Right cardiac atrium (tissue), 5 donors: ENCODE data around the gene UPK1A. TPM values are rescaled to one million over a fixed set of nuclear protein-coding genes. Genes with fewer than 3 reads are reported as not detected.

ENCODE experiments used
- ATAC-seq, 2 donors: fragments of 200-7000 bp; cut with Tn5 transposase; one replicate each; pipeline versions ENCODE4 v1.8.0 to v1.9.1; 2020; ENCODE audit warnings: moderate library complexity in 2 of 2, mild to moderate bottlenecking in 1 of 2
- DNase-seq, 3 donors: peaks; one replicate each; pipeline ENCODE4 v3.0.0-alpha.2; 2020
- H3K27ac ChIP-seq: one replicate; pipeline ENCODE4 v1.5.1; 2013; ENCODE audit warnings: mild to moderate bottlenecking, low read length, control low read depth, moderate library complexity
- H3K27me3 ChIP-seq: one replicate; pipeline ENCODE4 v1.6.1; 2013; ENCODE audit not compliant: control insufficient read depth, insufficient read depth
- H3K4me1 ChIP-seq: one replicate; pipeline ENCODE4 v1.6.1; 2013; ENCODE audit warnings: low read length; ENCODE audit not compliant: control insufficient read depth, insufficient read depth
- H3K4me3 ChIP-seq: one replicate; pipeline ENCODE4 v1.5.1; 2013; ENCODE audit warnings: low read length, control low read depth
- H3K9me3 ChIP-seq: one replicate; pipeline ENCODE4 v1.6.1; 2013; ENCODE audit warnings: low read length; ENCODE audit not compliant: control insufficient read depth
- WGBS: extraction: QIAGEN DNeasy Blood & Tissue Kit; methylation state at CpG from one replicate; pipeline ENCODE4 v1.1.7; 2013; 5-methylcytosine and 5-hydroxymethylcytosine counted together
- intact Hi-C, 4 donors: fragments of 100-400 bp; cut with DNase I; formaldehyde crosslinking; loops; one replicate each; pipeline versions ENCODE4 v1.11.0 to v1.14.0; 2022 to 2023
- polyA plus RNA-seq: library from polyadenylated mRNA; stranded (reverse); fragments of 200-250 nt; gene quantifications from one replicate; pipeline ENCODE4 v1.2.3, GENCODE V29; 2013
- total RNA-seq, 4 donors: library from RNA; stranded (reverse); fragmentation: NEBNext Ultra II Directional; extraction: Animal tissue kit (Norgen Biotek cat#: 25700); gene quantifications; one replicate each; pipeline ENCODE4 v1.2.1, GENCODE V29; 2021
- donor health status: healthy with polysubstance abuse.
- donor health status: DM: no; HTN: yes; CAD: no.
- donor health status: DM: no; HTN: no; CAD: no.
- donor health status: DM: no; HTN: yes; CAD: no; lungs with severe emphysema.
- donor health status: DM: yes; HTN: yes; CAD: no.

UPK1A gene
- total and polyA plus RNA-seq, 5 donors = not detected

GRCh38 chr19:35727053-35727955 lies 61.0 kb downstream of the UPK1A start:
- no peak for ATAC-seq
- no peaks in the 10 kb centered on the region for H3K9me3 ChIP-seq
- no peak overlapping the region for H3K4me3 ChIP-seq
- WGBS = 94% methylated on average over 25 of the region's 25 CpGs
- intact Hi-C loops = no loop called here
- H3K4me1 ChIP-seq = no peaks in the 10 kb centered on the region
- DNase-seq = peak in 2 of 3 donors; percentile 39 to 50
- no peaks in the 10 kb centered on the region for H3K27me3 ChIP-seq
- H3K27ac ChIP-seq = no peak overlapping the region

Other genes with a start within 250 kb of the UPK1A start
- gene FFAR2, start 218.3 kb upstream of the UPK1A start, total RNA-seq = under 1 TPM in 3 of 4 donors, not detected in 1; 0.28 to 0.63 (median 0.44) TPM
- gene FFAR2, start 218.3 kb upstream of the UPK1A start, polyA plus RNA-seq = 0.11 TPM
- gene KRTDAP, start 176.1 kb upstream of the UPK1A start, total RNA-seq = not detected
- gene KRTDAP, start 176.1 kb upstream of the UPK1A start, polyA plus RNA-seq = 0.29 TPM
- gene DMKN, start 152.9 kb upstream of the UPK1A start, total RNA-seq = 10 to 100 TPM in 3 of 4 donors, 1 to 10 TPM in 1; 9.1 to 23.4 (median 15.7) TPM
- 22.8 TPM for gene DMKN, start 152.9 kb upstream of the UPK1A start, polyA plus RNA-seq
- gene SBSN, start 138.2 kb upstream of the UPK1A start, total RNA-seq = not detected
- not detected for gene SBSN, start 138.2 kb upstream of the UPK1A start, polyA plus RNA-seq
- not detected for gene GAPDHS, start 133.1 kb upstream of the UPK1A start, total RNA-seq
- gene GAPDHS, start 133.1 kb upstream of the UPK1A start, polyA plus RNA-seq = not detected
- 10 to 100 TPM; 77.3 to 94.8 (median 85.0) TPM for gene TMEM147, start 120.9 kb upstream of the UPK1A start, total RNA-seq
- gene TMEM147, start 120.9 kb upstream of the UPK1A start, polyA plus RNA-seq = 140 TPM
- not detected for gene ATP4A, start 102.9 kb upstream of the UPK1A start, total RNA-seq
- not detected for gene ATP4A, start 102.9 kb upstream of the UPK1A start, polyA plus RNA-seq
- gene PMIS2, start 80.3 kb upstream of the UPK1A start, total RNA-seq = not detected
- not detected for gene PMIS2, start 80.3 kb upstream of the UPK1A start, polyA plus RNA-seq
- 1 to 10 TPM; 3.1 to 5.6 (median 4.8) TPM for gene HAUS5, start 53.8 kb upstream of the UPK1A start, total RNA-seq
- gene HAUS5, start 53.8 kb upstream of the UPK1A start, polyA plus RNA-seq = 4.5 TPM
- 10 to 100 TPM; 52.0 to 57.9 (median 54.2) TPM for gene RBM42, start 37.5 kb upstream of the UPK1A start, total RNA-seq
- gene RBM42, start 37.5 kb upstream of the UPK1A start, polyA plus RNA-seq = 50.9 TPM
- 1 to 10 TPM in 1 of 4 donors, under 1 TPM in 2, not detected in 1; 0.41 to 1.0 (median 0.59) TPM for gene ETV2, start 24.8 kb upstream of the UPK1A start, total RNA-seq
- gene ETV2, start 24.8 kb upstream of the UPK1A start, polyA plus RNA-seq = 0.77 TPM
- gene COX6B1, start 18.2 kb upstream of the UPK1A start, total RNA-seq = 1,000 to 10,000 TPM in 3 of 4 donors, 100 to 1,000 TPM in 1; 899 to 1,285 (median 1,111) TPM
- 3,084 TPM for gene COX6B1, start 18.2 kb upstream of the UPK1A start, polyA plus RNA-seq
- not detected for gene ZBTB32, start 38.0 kb downstream of the UPK1A start, total RNA-seq
- gene ZBTB32, start 38.0 kb downstream of the UPK1A start, polyA plus RNA-seq = not detected
- 10 to 100 TPM; 14.7 to 19.1 (median 17.8) TPM for gene KMT2B, start 51.5 kb downstream of the UPK1A start, total RNA-seq
- 13.8 TPM for gene KMT2B, start 51.5 kb downstream of the UPK1A start, polyA plus RNA-seq
- gene IGFLR1, start 75.9 kb downstream of the UPK1A start, total RNA-seq = 1 to 10 TPM; 1.8 to 6.3 (median 4.4) TPM
- 4.7 TPM for gene IGFLR1, start 75.9 kb downstream of the UPK1A start, polyA plus RNA-seq
- 10 to 100 TPM; 19.6 to 31.3 (median 22.8) TPM for gene U2AF1L4, start 78.9 kb downstream of the UPK1A start, total RNA-seq
- 32.3 TPM for gene U2AF1L4, start 78.9 kb downstream of the UPK1A start, polyA plus RNA-seq
- gene PSENEN, start 79.1 kb downstream of the UPK1A start, total RNA-seq = 10 to 100 TPM; 40.0 to 50.4 (median 43.8) TPM
- 69.7 TPM for gene PSENEN, start 79.1 kb downstream of the UPK1A start, polyA plus RNA-seq
- gene LIN37, start 82.1 kb downstream of the UPK1A start, total RNA-seq = 10 to 100 TPM in 2 of 4 donors, 1 to 10 TPM in 2; 8.2 to 14.6 (median 10.3) TPM
- gene LIN37, start 82.1 kb downstream of the UPK1A start, polyA plus RNA-seq = 17.9 TPM
- gene HSPB6, start 90.5 kb downstream of the UPK1A start, total RNA-seq = 100 to 1,000 TPM; 107 to 207 (median 148) TPM
- 209 TPM for gene HSPB6, start 90.5 kb downstream of the UPK1A start, polyA plus RNA-seq
- 10 to 100 TPM in 1 of 4 donors, 1 to 10 TPM in 3; 5.6 to 10.3 (median 7.4) TPM for gene PROSER3, start 91.7 kb downstream of the UPK1A start, total RNA-seq
- gene PROSER3, start 91.7 kb downstream of the UPK1A start, polyA plus RNA-seq = 6.4 TPM
- gene ARHGAP33, start 109.0 kb downstream of the UPK1A start, total RNA-seq = 10 to 100 TPM in 1 of 4 donors, 1 to 10 TPM in 3; 1.5 to 11.8 (median 4.9) TPM
- gene ARHGAP33, start 109.0 kb downstream of the UPK1A start, polyA plus RNA-seq = 4.3 TPM
- gene PRODH2, start 146.3 kb downstream of the UPK1A start, total RNA-seq = not detected
- gene PRODH2, start 146.3 kb downstream of the UPK1A start, polyA plus RNA-seq = not detected
- not detected for gene NPHS1, start 186.0 kb downstream of the UPK1A start, total RNA-seq
- not detected for gene NPHS1, start 186.0 kb downstream of the UPK1A start, polyA plus RNA-seq
- gene KIRREL2, start 190.4 kb downstream of the UPK1A start, total RNA-seq = not detected
- gene KIRREL2, start 190.4 kb downstream of the UPK1A start, polyA plus RNA-seq = not detected
- 10 to 100 TPM; 18.0 to 26.3 (median 21.0) TPM for gene APLP1, start 202.1 kb downstream of the UPK1A start, total RNA-seq
- 33.2 TPM for gene APLP1, start 202.1 kb downstream of the UPK1A start, polyA plus RNA-seq
- 10 to 100 TPM in 1 of 4 donors, 1 to 10 TPM in 3; 4.4 to 10.7 (median 6.3) TPM for gene NFKBID, start 234.0 kb downstream of the UPK1A start, total RNA-seq
- 6.4 TPM for gene NFKBID, start 234.0 kb downstream of the UPK1A start, polyA plus RNA-seq
- 1 to 10 TPM; 2.3 to 4.4 (median 2.7) TPM for gene HCST, start 236.0 kb downstream of the UPK1A start, total RNA-seq
- 2.6 TPM for gene HCST, start 236.0 kb downstream of the UPK1A start, polyA plus RNA-seq
- gene TYROBP, start 241.8 kb downstream of the UPK1A start, total RNA-seq = 10 to 100 TPM; 37.2 to 52.6 (median 43.3) TPM
- gene TYROBP, start 241.8 kb downstream of the UPK1A start, polyA plus RNA-seq = 36.7 TPM